ENCODE results near the gene TECRL.

The TECRL gene

DNA sequence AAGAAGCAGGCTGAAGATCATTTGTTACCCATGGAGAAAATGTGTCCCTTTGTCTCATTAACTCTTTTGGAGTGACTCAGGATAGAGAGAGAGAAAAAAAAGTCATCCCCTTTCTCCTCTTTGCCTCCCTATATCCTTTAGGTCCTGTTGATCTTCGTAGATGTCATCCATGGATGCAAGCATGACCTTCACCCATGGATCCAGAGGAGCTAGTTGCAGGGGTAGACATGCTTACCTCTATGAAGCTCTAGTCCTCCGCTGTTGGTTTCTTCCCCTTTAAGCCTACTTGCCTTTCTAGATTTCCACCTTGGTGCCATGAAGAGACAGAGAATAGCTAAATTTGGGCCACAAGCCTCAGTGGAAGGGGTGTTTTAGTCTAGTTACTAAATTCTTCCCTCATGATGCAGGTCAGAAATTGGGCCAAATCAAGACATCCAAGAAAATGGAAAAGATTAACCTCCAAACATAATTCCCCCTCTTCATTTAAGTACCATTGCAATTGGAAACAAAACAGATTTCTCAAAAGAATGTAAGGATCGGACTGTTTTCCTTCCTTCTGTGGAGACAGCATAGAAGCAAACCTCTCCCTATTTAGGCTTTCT, 178.4 kb downstream of the TECRL start:
- DNase-seq (ENCODE audit: low read depth): peak; percentile 2
- H3K4me3 ChIP-seq (ENCODE audit: low read length): no peak overlapping the region
- no peak for TF ChIP-seq CTCF (conservative IDR thresholded peaks at IDR 0.05; ENCODE audit: low read depth, low read length)

Data from retinal pigment epithelial cell (primary cell).